Thyroid gland (tissue), 4 donors: ENCODE results near the gene LIN52. TPM values are rescaled to one million over a fixed set of nuclear protein-coding genes. Genes with fewer than 3 reads are reported as not detected.

ENCODE experiments used
- DNase-seq, 2 donors: peaks; one replicate each; pipeline ENCODE4 v3.0.0-alpha.2; 2019
- H3K27ac ChIP-seq, 3 donors: fragments of 200-600 bp; sonication (generic); 1 replicate in 2 of 3; 2 replicates in 1 of 3; pipeline ENCODE4 v1.5.1; 2016 to 2019; ENCODE audit warnings: mild to moderate bottlenecking in 1 of 3, moderate library complexity in 1 of 3
- H3K27me3 ChIP-seq: fragments of 200-600 bp; sonication (generic); one replicate; pipeline ENCODE4 v1.5.1; 2019
- H3K36me3 ChIP-seq, 2 donors: fragments of 200-600 bp; sonication (generic); one replicate each; pipeline ENCODE4 v1.5.1; 2016 to 2019
- H3K4me1 ChIP-seq, 2 donors: fragments of 200-600 bp; sonication (generic); one replicate each; pipeline ENCODE4 v1.5.1; 2017 to 2019
- H3K4me3 ChIP-seq, 3 donors: fragments of 200-600 bp; sonication (generic); replicated peaks in 1 of 3; 1 replicate in 2 of 3; 2 replicates in 1 of 3; pipeline ENCODE4 v1.5.1; 2016; ENCODE audit warnings: mild to moderate bottlenecking in 1 of 3
- H3K9me3 ChIP-seq: fragments of 200-600 bp; sonication (generic); one replicate; pipeline ENCODE4 v1.5.1; 2017
- POLR2A ChIP-seq, 2 donors: fragments of 450-650 bp; IDR thresholded peaks; one replicate each; pipeline ENCODE4 v1.6.1; 2017; ENCODE audit warnings: antibody characterized with exemption in 2 of 2, mild to moderate bottlenecking in 2 of 2, moderate library complexity in 1 of 2
- WGBS, 2 donors: methylation state at CpG; one replicate each; pipeline ENCODE4 v1.1.5; 2017; 5-methylcytosine and 5-hydroxymethylcytosine counted together
- intact Hi-C: fragments of 100-400 bp; cut with DNase I; formaldehyde crosslinking; loops from one replicate; pipeline ENCODE4 v1.15.1; 2023
- total RNA-seq, 4 donors: library from RNA; depleted of rRNA; stranded (reverse); fragments of >200 nt; gene quantifications; one replicate each; pipeline ENCODE4 v1.2.3, GENCODE V29; 2016
- TF ChIP-seq, protein P1 (sequence below), 6 experiments: fragments of 200-600 bp in 3 of 6; fragments of 450-650 bp in 3 of 6; sonication (generic) in 3 of 6; IDR thresholded peaks; one replicate each; pipeline ENCODE4 v1.5.1; 2016 to 2019; ENCODE audit warnings: antibody characterized with exemption in 6 of 6, mild to moderate bottlenecking in 2 of 6, inconsistent platforms in 1 of 6, moderate library complexity in 1 of 6

Gene LIN52
- total RNA-seq, 4 donors from 2014 or later: 5.8 to 12.7 (median 8.1) TPM

DNA sequence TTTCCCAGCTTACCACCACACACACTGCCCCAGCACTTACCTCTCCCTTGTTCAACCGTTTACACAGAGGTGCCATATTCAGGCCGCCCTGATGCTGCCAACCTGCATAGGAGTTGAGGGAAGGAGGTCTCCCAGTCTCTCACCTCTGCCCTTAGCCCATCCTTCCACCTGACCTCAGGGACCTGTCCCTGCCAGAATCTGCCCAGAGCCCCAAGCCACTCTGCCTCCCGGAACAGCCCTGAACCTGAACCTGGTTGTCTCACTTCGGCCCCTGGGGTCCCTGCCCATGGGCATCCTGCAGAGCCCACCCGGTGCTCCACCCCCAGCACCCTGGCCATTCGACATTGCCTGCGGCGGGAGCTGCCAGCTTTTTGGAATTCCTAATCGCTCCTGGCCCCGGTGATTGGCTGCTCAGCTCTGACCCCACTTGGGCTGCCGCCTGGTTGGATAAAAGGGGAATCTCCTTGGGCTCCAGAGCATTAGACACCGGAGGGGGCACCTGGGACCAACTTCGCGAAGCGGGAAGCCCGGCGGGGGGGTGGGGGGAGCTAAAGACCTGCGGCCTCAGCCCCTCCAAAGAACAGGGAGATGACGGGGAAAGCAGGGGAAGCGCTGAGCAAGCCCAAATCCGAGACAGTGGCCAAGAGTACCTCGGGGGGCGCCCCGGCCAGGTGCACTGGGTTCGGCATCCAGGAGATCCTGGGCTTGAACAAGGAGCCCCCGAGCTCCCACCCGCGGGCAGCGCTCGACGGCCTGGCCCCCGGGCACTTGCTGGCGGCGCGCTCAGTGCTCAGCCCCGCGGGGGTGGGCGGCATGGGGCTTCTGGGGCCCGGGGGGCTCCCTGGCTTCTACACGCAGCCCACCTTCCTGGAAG is 154.5 kb downstream of the LIN52 start, which contains the start of gene VSX2:
TSS of gene VSX2 (plus strand) at position 476 of the 874 bp plus-strand sequence. CDS start at position 589, 113 bp downstream.
- DNase-seq: no peak
- WGBS, 2 donors: 10 to 20% methylated on average over 11 to 16 of the region's 40 CpGs
- Histone ChIP-seq H3K36me3 (no peaks in the 10 kb centered on the region), H3K27ac (no peak within 1 kb of the TSS), H3K4me3 (peak within 1 kb of the TSS in 1 of 3 donors; percentile 19), H3K4me1 (peaks cover 25 to 29% of the 10 kb centered on the region in 2 donors), H3K9me3 (no peaks in the 10 kb centered on the region), H3K27me3 (peaks cover 52% of the 10 kb centered on the region)
- no peak for TF ChIP-seq POLR2A (IDR thresholded peaks at IDR 0.05)
- TF ChIP-seq, protein P1, sequence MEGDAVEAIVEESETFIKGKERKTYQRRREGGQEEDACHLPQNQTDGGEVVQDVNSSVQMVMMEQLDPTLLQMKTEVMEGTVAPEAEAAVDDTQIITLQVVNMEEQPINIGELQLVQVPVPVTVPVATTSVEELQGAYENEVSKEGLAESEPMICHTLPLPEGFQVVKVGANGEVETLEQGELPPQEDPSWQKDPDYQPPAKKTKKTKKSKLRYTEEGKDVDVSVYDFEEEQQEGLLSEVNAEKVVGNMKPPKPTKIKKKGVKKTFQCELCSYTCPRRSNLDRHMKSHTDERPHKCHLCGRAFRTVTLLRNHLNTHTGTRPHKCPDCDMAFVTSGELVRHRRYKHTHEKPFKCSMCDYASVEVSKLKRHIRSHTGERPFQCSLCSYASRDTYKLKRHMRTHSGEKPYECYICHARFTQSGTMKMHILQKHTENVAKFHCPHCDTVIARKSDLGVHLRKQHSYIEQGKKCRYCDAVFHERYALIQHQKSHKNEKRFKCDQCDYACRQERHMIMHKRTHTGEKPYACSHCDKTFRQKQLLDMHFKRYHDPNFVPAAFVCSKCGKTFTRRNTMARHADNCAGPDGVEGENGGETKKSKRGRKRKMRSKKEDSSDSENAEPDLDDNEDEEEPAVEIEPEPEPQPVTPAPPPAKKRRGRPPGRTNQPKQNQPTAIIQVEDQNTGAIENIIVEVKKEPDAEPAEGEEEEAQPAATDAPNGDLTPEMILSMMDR (IDR thresholded peaks at IDR 0.05): no peak
- intact Hi-C loops: no loop called here

DNA sequence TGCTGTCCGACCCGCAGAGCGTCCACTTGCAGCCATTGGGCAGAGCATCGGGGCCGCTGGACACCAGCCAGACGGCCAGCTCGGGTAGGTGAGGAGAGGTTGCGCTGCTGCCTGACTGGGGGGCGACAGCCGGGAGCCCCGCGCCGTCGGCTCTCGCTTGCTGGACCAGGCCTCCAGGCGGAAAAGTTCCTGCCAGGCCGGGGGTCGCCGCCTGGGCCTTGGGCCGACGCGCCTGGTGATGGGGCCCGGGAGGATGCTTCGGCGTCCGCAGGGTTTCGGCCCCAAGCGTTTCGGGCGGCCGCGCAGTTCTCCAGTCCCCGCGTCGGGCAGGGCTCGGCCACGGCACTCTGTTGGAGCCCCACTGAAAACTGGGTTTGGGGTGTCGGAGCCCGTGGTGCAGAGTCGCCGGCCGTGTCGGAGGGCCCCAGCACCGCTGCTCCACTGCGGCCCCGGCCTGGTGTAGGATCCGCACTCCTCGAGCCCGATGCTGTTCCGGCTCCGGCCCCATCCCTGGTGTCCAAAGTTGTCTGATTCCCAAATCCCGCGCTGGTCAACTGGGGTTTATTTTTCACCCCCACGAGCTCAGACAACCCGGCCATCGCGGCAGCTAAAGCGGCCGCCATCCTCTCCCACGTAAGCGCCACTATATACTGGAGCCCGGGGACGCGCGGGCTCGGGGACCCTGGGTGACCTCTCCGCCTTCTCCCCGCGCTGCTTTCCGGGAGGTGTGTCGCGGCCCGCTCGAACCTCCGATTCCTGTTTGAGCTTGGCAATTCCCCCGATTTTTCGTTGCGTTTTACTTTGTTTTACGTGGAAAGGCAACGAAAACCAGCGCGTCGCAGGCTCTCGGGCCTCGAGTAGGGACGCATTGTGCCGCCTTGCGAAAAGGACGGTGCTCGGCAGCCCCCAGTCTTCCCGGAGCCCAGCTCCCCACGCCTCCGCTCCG is 155.4 kb downstream of the LIN52 start:
- Histone ChIP-seq H3K36me3 (no peaks in the 10 kb centered on the region), H3K4me3 (peak overlapping the region in 1 of 3 donors; percentile 19), H3K27me3 (peaks cover 56% of the 10 kb centered on the region), H3K27ac (no peak overlapping the region), H3K9me3 (no peaks in the 10 kb centered on the region), H3K4me1 (peaks cover 25 to 29% of the 10 kb centered on the region in 2 donors)
- DNase-seq: no peak
- 3 to 10% methylated on average over 9 to 53 of the region's 94 CpGs for WGBS, 2 donors
- TF ChIP-seq, protein P1 (IDR thresholded peaks at IDR 0.05): no peak
- no peak for TF ChIP-seq POLR2A (IDR thresholded peaks at IDR 0.05)
- intact Hi-C loops: no loop called here

DNA sequence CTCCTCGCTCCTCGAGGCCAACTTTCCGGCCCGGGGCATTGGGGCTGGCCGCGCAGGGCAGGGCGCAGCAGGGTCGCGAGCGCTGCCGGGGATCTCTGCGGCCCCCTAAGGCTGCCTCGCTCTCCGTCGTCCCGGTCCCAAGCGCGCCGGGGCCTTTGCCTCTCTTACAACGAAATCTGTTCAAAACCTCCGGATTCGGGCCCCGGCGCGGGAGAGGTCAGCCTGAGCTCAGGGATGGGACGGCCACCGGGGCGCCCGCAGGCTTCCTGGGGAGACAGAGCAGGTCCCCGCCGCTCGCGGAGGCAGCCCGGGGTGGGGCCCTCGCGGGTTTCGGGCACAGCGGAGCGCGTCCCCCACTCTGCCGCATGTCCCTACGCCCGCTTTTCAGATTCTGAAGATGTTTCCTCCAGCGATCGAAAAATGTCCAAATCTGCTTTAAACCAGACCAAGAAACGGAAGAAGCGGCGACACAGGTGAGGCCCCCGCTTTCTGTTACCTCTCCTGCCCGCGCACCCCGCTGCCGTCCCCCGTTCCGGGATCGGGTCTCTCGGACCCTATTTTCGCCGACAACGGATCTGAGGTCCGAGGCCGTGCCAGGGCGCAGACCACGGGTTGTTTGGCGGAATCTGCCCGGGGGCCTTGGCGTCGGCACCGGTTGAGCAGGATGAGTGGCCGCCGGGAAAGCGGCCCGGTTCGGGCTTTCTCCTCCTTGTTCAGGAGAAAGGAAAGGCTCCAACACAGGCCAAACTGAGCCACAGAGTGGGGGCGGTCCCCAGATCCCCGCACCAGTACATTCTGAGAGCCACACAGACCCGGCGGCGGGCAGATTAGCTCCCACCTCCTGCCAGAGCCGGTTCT is 156.3 kb downstream of the LIN52 start:
- no peak for TF ChIP-seq POLR2A (IDR thresholded peaks at IDR 0.05)
- TF ChIP-seq, protein P1 (IDR thresholded peaks at IDR 0.05): no peak
- no peaks in the 10 kb centered on the region for H3K9me3 ChIP-seq
- H3K4me3 ChIP-seq: peak overlapping the region in 1 of 3 donors; percentile 19
- peaks cover 56% of the 10 kb centered on the region for H3K27me3 ChIP-seq
- WGBS, 2 donors: 2 to 6% methylated on average over 36 to 45 of the region's 80 CpGs
- H3K4me1 ChIP-seq: peaks cover 25 to 29% of the 10 kb centered on the region in 2 donors
- DNase-seq: peak; percentile 22 to 35
- intact Hi-C loops: no loop called here
- no peak overlapping the region for H3K27ac ChIP-seq
- H3K36me3 ChIP-seq: no peaks in the 10 kb centered on the region

DNA sequence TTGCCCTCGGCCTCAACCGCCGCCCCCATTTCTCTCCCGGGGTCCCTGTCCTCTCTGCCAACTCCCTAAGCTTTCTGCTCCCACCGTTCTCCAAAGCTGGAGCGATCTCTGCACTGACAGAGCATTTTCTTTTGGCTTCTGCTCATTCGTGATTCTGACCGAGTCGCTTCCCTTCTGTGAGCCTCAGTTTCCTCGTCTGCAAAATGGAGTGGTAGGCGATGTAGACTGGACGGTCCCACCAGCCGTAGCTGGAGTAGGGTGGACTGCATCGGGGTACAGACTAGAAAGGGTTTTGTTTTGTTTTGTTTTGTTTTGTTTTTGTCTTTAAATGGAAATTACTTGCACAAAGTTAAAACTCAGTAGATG is 156.9 kb downstream of the LIN52 start:
- peaks cover 25 to 29% of the 10 kb centered on the region in 2 donors for H3K4me1 ChIP-seq
- WGBS, 2 donors: 7 to 15% methylated on average over 14 of the region's 14 CpGs
- no peak for DNase-seq
- H3K4me3 ChIP-seq: no peak overlapping the region
- TF ChIP-seq, protein P1 (IDR thresholded peaks at IDR 0.05): no peak
- no peak for TF ChIP-seq POLR2A (IDR thresholded peaks at IDR 0.05)
- no peaks in the 10 kb centered on the region for H3K36me3 ChIP-seq
- peaks cover 56% of the 10 kb centered on the region for H3K27me3 ChIP-seq
- intact Hi-C loops: no loop called here
- no peaks in the 10 kb centered on the region for H3K9me3 ChIP-seq
- H3K27ac ChIP-seq: no peak overlapping the region
